Endothelial cell of umbilical vein (primary cell): ENCODE results near the gene CHMP2B. TPM values are rescaled to one million over a fixed set of nuclear protein-coding genes. Genes with fewer than 3 reads are reported as not detected.

Experiments used
- BruUV-seq: library from RNA; stranded (reverse); fragments of 400-500 nt; replicated peaks from 2 replicates; lab custom pipeline; 2021; lab: Mats Ljungman, UMichigan
- CTCF ChIA-PET: fragments of 300-600, 350-600 bp; sonication (Branson Sonifier 250); formaldehyde crosslinking; loops from one replicate; lab custom pipeline; 2021; ENCODE audit warnings: antibody characterized with exemption, inconsistent platforms; lab: Charles Lee
- POLR2A ChIA-PET: fragments of 300-600, 350-600 bp; sonication (Branson Sonifier 250); formaldehyde crosslinking; loops from one replicate; lab custom pipeline; 2021; ENCODE audit warnings: antibody characterized with exemption, inconsistent platforms; lab: Charles Lee
- DNase-seq: peaks from one replicate; pipeline ENCODE4 v3.0.0-alpha.2; 2011; ENCODE audit warnings: low read depth, low spot score
- FAIRE-seq: peaks from 2 replicates; lab custom pipeline; 2011; peaks lifted over from hg19 to GRCh38; lab: Jason Lieb, UNC
- H2AFZ ChIP-seq: 2 replicates; pipeline ENCODE4 v1.6.0; 2012; ENCODE audit warnings: low read depth, low read length, control low read depth, inconsistent platforms
- H3K27ac ChIP-seq: 2 replicates; pipeline ENCODE4 v1.5.1; 2011; ENCODE audit warnings: low read depth, mild to moderate bottlenecking, control low read depth, low read length, moderate library complexity; ENCODE audit not compliant: insufficient read depth
- H3K27me3 ChIP-seq, 2 experiments: 2 replicates each; pipeline versions ENCODE4 v1.6.0 to v1.6.1; 2011; ENCODE audit warnings: low read length in 2 of 2, mixed read lengths in 1 of 2; ENCODE audit not compliant: control insufficient read depth in 2 of 2, insufficient read depth in 2 of 2
- H3K36me3 ChIP-seq, 2 experiments: 2 replicates in 1 of 2; 3 replicates in 1 of 2; pipeline ENCODE4 v1.5.1; 2011; ENCODE audit warnings: low read length in 2 of 2, mild to moderate bottlenecking in 1 of 2, moderate library complexity in 1 of 2; ENCODE audit not compliant: control insufficient read depth in 2 of 2, insufficient read depth in 2 of 2; ENCODE audit errors: extremely low read depth in 1 of 2
- H3K4me1 ChIP-seq: 3 replicates; pipeline ENCODE4 v1.5.1; 2011; ENCODE audit warnings: mild to moderate bottlenecking, low read length; ENCODE audit not compliant: control insufficient read depth, insufficient read depth; ENCODE audit errors: extremely low read depth
- H3K4me2 ChIP-seq: 2 replicates; pipeline ENCODE4 v1.6.1; 2011; ENCODE audit warnings: low read length, control low read depth, mixed read lengths; ENCODE audit not compliant: insufficient read depth
- H3K4me3 ChIP-seq, 3 experiments: fragments of 200-600 bp in 1 of 3; sonication (generic), shearing (Covaris generic) in 1 of 3; replicated peaks in 1 of 3; 2 replicates each; pipeline ENCODE4 v1.5.1; 2011 to 2016; ENCODE audit warnings: control low read depth in 3 of 3, low read length in 3 of 3, mild to moderate bottlenecking in 2 of 3, inconsistent platforms in 1 of 3, low read depth in 1 of 3, moderate library complexity in 1 of 3; ENCODE audit not compliant: insufficient read depth in 1 of 3
- H3K79me2 ChIP-seq: 2 replicates; pipeline ENCODE4 v1.6.0; 2012; ENCODE audit warnings: low read length, inconsistent platforms; ENCODE audit not compliant: control insufficient read depth, insufficient read depth
- H3K9ac ChIP-seq: replicated peaks from 2 replicates; pipeline ENCODE3; 2011; ENCODE audit warnings: low read length, control low read depth; ENCODE audit not compliant: insufficient read depth; ENCODE audit errors: extremely low read depth
- H3K9me1 ChIP-seq: replicated peaks from 3 replicates; pipeline ENCODE4 v1.6.0; 2011; ENCODE audit warnings: mild to moderate bottlenecking, low read length; ENCODE audit not compliant: control insufficient read depth, insufficient read depth; ENCODE audit errors: extremely low read depth
- H3K9me3 ChIP-seq: replicated peaks from 2 replicates; pipeline ENCODE4 v1.5.1; 2012; ENCODE audit warnings: low read length, inconsistent platforms; ENCODE audit not compliant: control insufficient read depth, insufficient read depth
- H4K20me1 ChIP-seq: replicated peaks from 2 replicates; pipeline ENCODE3; 2011; ENCODE audit warnings: mild to moderate bottlenecking, low read length; ENCODE audit not compliant: control insufficient read depth, insufficient read depth; ENCODE audit errors: extremely low read depth
- CTCF ChIP-seq, 2 donors: IDR thresholded peaks; 1 replicate in 1 of 2; 2 replicates in 1 of 2; pipeline ENCODE4 v1.5.1; 2011; ENCODE audit warnings: low read length in 2 of 2, mild to moderate bottlenecking in 2 of 2, moderate library complexity in 2 of 2, control low read depth in 1 of 2, inconsistent platforms in 1 of 2, low read depth in 1 of 2; ENCODE audit not compliant: insufficient read depth in 1 of 2; ENCODE audit errors: extremely low read depth in 1 of 2
- EZH2 ChIP-seq: IDR thresholded peaks from 2 replicates; pipeline ENCODE4 v1.6.1; 2012; ENCODE audit warnings: borderline replicate concordance, low read depth, mild to moderate bottlenecking, moderate library complexity, low read length, inconsistent platforms; ENCODE audit not compliant: severe bottlenecking
- FOS ChIP-seq: IDR thresholded peaks from 2 replicates; pipeline ENCODE4 v1.6.1; 2011; ENCODE audit warnings: mild to moderate bottlenecking, low read length, moderate library complexity, borderline replicate concordance; ENCODE audit not compliant: insufficient read depth
- GATA2 ChIP-seq: IDR thresholded peaks from 2 replicates; pipeline ENCODE4 v1.7.0; 2011; ENCODE audit warnings: low read depth, mild to moderate bottlenecking, moderate library complexity, mixed read lengths, low read length; ENCODE audit not compliant: insufficient read length, insufficient read depth
- JUN ChIP-seq: IDR thresholded peaks from 2 replicates; pipeline ENCODE4 v1.6.1; 2011; ENCODE audit warnings: borderline replicate concordance, low read depth; ENCODE audit not compliant: insufficient read length, insufficient read depth
- MAX ChIP-seq: IDR thresholded peaks from 2 replicates; pipeline ENCODE4 v1.6.1; 2011; ENCODE audit not compliant: insufficient read depth, insufficient read length
- MYC ChIP-seq: IDR thresholded peaks from one replicate; pipeline ENCODE4 v1.6.1; 2011; ENCODE audit warnings: mild to moderate bottlenecking, low read depth, low read length
- POLR2A ChIP-seq: IDR thresholded peaks from 2 replicates; pipeline ENCODE4 v1.6.1; 2012; ENCODE audit warnings: low read depth, mild to moderate bottlenecking, control low read depth, low read length
- POLR2AphosphoS5 ChIP-seq: IDR thresholded peaks from 2 replicates; pipeline ENCODE4 v1.6.1; 2012; ENCODE audit warnings: low read depth, mild to moderate bottlenecking, control low read depth, low read length, moderate library complexity; ENCODE audit not compliant: insufficient read depth
- dilution Hi-C: fragments of 300-500 bp; cut with MboI; formaldehyde crosslinking; loops from one replicate; pipeline ENCODE4 v1.15.0; 2019; ENCODE audit warnings: low sequenced_read_pairs; ENCODE audit not compliant: extremely low pct_ligation_motif_present
- intact Hi-C: fragments of 100-400 bp; cut with micrococcal nuclease; formaldehyde crosslinking; loops from one replicate; pipeline ENCODE4 v1.10.0; 2022
- polyA plus RNA-seq, 4 experiments: library from polyadenylated mRNA; depleted of rRNA in 3 of 4; stranded (reverse) in 3 of 4; unstranded in 1 of 4; fragments of >200 nt; gene quantifications; 2 replicates each; pipeline versions ENCODE4 v1.2.1 to v1.2.3, GENCODE V29; 2011 to 2012; ENCODE audit warnings: missing spikeins in 1 of 4
- total RNA-seq: library from RNA; stranded (reverse); gene quantifications from 2 replicates; pipeline ENCODE4 v1.2.3, GENCODE V29; 2021

CHMP2B gene
- total and polyA plus RNA-seq, 2 donors (not counting 3 experiments of a cell fraction or from before 2014, with no cell fraction given), result 6.8 to 22.0 TPM

GRCh38 chr3:87248831-87249230 lies 21.7 kb downstream of the CHMP2B start:
- Histone ChIP-seq H3K4me3 (no peak overlapping the region), H3K9ac (no peak overlapping the region), H3K4me2 (no peak overlapping the region), H3K36me3 (no peaks in the 10 kb centered on the region), H2AFZ (no peak overlapping the region), H4K20me1 (peaks cover 2% of the 10 kb centered on the region), H3K27ac (no peak overlapping the region), H3K9me1 (no peaks in the 10 kb centered on the region), H3K9me3 (no peaks in the 10 kb centered on the region), H3K27me3 (no peaks in the 10 kb centered on the region), H3K4me1 (peaks cover 2% of the 10 kb centered on the region), H3K79me2 (no peaks in the 10 kb centered on the region)
- TF ChIP-seq MAX, result no peak
- no peak for TF ChIP-seq POLR2A
- no peak for TF ChIP-seq JUN
- TF ChIP-seq EZH2, result no peak
- TF ChIP-seq MYC, result no peak
- no peak for TF ChIP-seq FOS
- no peak for TF ChIP-seq GATA2
- no peak for TF ChIP-seq POLR2AphosphoS5
- TF ChIP-seq CTCF (IDR thresholded peaks at IDR 0.05; ENCODE audit: extremely low read depth in 1 of 2, insufficient read depth in 1 of 2, low read depth in 1 of 2, low read length in 2 of 2), result no peak
- FAIRE-seq, result no peak
- CTCF ChIA-PET, result interaction anchor here (2.5 kb wide), 1 partner anchor 10 kb away, joined by 11 read pairs; no protein-coding TSS in a partner anchor
- BruUV-seq, result no TSS peak
- no peak for DNase-seq
- dilution Hi-C loops, result no loop called here
- intact Hi-C loops, result no loop called here
- POLR2A ChIA-PET, result no interaction called here
